ENCODE measurements around the gene MAGI2.
"Not testable (repeated sequence)": the region's sequence is repeated elsewhere in the genome, so short reads cannot be mapped to it uniquely, and the experiment has no call there.

MAGI2 gene

DNA sequence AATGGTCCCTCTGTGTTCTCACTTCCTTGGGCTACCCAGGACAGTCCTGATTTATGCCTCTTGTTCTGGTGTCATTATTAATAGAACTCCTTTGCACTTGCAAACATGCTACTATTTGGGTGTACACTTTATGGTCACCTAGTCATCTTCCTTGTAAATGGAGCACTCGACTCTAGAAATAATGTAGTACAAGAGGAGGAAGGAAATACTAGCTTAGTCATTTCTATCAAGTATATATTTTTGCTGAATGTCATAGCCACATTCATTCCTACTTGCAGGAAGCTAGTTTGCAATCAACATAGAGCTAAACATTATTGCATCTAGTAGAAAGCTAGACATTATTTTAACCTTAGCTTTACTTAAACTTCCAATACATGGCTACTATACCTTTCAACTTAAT, 335.3 kb downstream of the MAGI2 start:
- Histone ChIP-seq H3K4me3 (ENCODE audit: insufficient read depth, low read depth, low read length, poor library complexity, severe bottlenecking) (no peak overlapping the region), H3K4me1 (ENCODE audit: control insufficient read depth, insufficient read depth, low read length, poor library complexity, severe bottlenecking) (no peaks in the 10 kb centered on the region), H3K9me3 (ENCODE audit: control insufficient read depth, low read length) (no peaks in the 10 kb centered on the region), H3K36me3 (ENCODE audit: control insufficient read depth, insufficient read depth, low read length) (no peaks in the 10 kb centered on the region), H3K27me3 (replicated peaks; ENCODE audit: control insufficient read depth, insufficient read depth, low read length, poor library complexity, severe bottlenecking) (no peaks in the 10 kb centered on the region), H3K27ac (ENCODE audit: insufficient read depth, low read length, poor library complexity, severe bottlenecking) (no peak overlapping the region)
- no peak for DNase-seq

DNA sequence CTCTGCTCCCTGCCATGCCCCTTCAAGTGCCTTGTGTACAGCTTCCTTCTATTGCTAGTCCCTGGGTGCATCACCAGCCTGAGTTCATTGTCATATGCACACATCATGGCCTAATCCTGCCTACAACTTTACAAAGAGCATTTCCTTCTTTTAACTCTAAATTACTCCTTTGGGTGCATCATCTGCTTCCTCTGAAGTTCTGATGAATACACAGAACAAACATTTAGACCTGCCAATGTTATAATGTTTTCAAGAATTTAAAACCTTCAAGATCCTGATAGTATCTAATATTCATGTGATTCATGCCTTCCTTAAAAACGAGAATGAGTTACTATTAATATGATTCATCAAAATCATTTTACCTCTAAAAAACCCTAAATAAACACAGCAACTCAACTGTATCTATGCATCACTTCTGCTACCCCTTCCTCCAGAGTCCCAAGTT, 357.1 kb downstream of the MAGI2 start:
- H3K27ac ChIP-seq (ENCODE audit: insufficient read depth, low read length, poor library complexity, severe bottlenecking) = no peak overlapping the region
- H3K4me3 ChIP-seq (ENCODE audit: insufficient read depth, low read depth, low read length, poor library complexity, severe bottlenecking) = no peak overlapping the region
- no peaks in the 10 kb centered on the region for H3K4me1 ChIP-seq (ENCODE audit: control insufficient read depth, insufficient read depth, low read length, poor library complexity, severe bottlenecking)
- DNase-seq = no peak
- H3K27me3 ChIP-seq (replicated peaks; ENCODE audit: control insufficient read depth, insufficient read depth, low read length, poor library complexity, severe bottlenecking) = no peaks in the 10 kb centered on the region
- no peaks in the 10 kb centered on the region for H3K36me3 ChIP-seq (ENCODE audit: control insufficient read depth, insufficient read depth, low read length)
- H3K9me3 ChIP-seq (ENCODE audit: control insufficient read depth, low read length) = no peaks in the 10 kb centered on the region

DNA sequence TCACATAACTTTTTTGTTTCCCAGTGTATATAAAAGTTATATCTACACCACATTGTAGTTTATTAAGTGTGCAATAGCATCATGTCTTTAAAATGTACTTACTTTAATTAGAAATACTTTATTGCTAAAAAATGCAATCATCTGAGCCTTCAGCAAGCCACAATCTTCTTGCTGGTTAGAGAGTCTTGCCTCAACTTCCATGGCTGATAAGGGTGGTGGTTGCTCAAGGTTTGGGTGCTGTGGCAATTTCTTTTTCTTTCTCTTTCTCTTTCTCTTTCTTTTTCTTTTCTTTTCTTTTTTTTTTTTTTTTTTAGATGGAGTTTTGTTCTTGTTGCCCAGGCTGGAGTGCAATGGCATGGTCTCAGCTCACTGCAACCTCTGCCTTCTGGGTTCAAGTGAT, 360.0 kb downstream of the MAGI2 start:
- Histone ChIP-seq H3K4me3 (ENCODE audit: insufficient read depth, low read depth, low read length, poor library complexity, severe bottlenecking) (no peak overlapping the region), H3K4me1 (ENCODE audit: control insufficient read depth, insufficient read depth, low read length, poor library complexity, severe bottlenecking) (no peaks in the 10 kb centered on the region), H3K27ac (ENCODE audit: insufficient read depth, low read length, poor library complexity, severe bottlenecking) (no peak overlapping the region), H3K27me3 (replicated peaks; ENCODE audit: control insufficient read depth, insufficient read depth, low read length, poor library complexity, severe bottlenecking) (no peaks in the 10 kb centered on the region), H3K9me3 (ENCODE audit: control insufficient read depth, low read length) (no peaks in the 10 kb centered on the region), H3K36me3 (ENCODE audit: control insufficient read depth, insufficient read depth, low read length) (no peaks in the 10 kb centered on the region)
- no peak for DNase-seq

DNA sequence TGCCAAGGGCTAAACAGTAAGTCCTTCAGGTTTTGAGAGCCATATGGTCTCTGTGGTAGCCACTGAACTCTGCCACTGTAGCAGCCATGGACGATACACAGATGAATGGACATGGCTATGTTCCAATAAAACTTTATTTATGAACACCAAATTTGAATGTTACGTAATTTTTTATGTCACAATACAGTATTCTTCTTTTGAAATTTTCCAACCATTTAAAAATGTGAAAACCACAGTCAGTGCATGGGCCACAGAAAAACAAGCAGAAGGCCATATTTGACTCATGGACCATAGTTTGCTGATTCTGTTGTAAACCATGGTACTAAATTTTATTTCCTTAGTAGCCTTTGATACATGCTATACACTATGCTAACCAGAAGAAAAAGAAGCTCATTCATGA, 361.8 kb downstream of the MAGI2 start:
- no peaks in the 10 kb centered on the region for H3K4me1 ChIP-seq (ENCODE audit: control insufficient read depth, insufficient read depth, low read length, poor library complexity, severe bottlenecking)
- no peaks in the 10 kb centered on the region for H3K27me3 ChIP-seq (replicated peaks; ENCODE audit: control insufficient read depth, insufficient read depth, low read length, poor library complexity, severe bottlenecking)
- no peak overlapping the region for H3K4me3 ChIP-seq (ENCODE audit: insufficient read depth, low read depth, low read length, poor library complexity, severe bottlenecking)
- H3K9me3 ChIP-seq (ENCODE audit: control insufficient read depth, low read length) = no peaks in the 10 kb centered on the region
- DNase-seq = no peak
- H3K36me3 ChIP-seq (ENCODE audit: control insufficient read depth, insufficient read depth, low read length) = no peaks in the 10 kb centered on the region
- no peak overlapping the region for H3K27ac ChIP-seq (ENCODE audit: insufficient read depth, low read length, poor library complexity, severe bottlenecking)

DNA sequence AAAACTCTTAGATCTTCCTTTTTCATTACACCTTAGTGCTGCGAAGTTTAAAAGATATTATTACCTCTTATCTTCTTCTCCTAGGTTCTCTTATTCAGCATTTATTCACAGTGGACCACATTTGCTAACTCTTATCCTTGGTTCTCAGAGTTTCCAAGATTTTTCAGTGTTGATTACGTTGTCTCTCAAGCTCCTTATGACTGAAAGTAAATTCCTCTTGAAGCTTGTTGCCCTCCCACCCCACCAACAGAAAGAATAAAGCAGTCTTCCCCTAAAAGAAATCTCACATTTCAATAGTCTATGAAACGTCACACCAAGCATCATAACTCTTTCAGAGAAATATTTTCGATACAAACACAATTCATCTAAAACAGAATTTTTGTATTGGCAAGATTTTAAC, 362.5 kb downstream of the MAGI2 start:
- no peak for DNase-seq
- H3K27ac ChIP-seq (ENCODE audit: insufficient read depth, low read length, poor library complexity, severe bottlenecking) = no peak overlapping the region

DNA sequence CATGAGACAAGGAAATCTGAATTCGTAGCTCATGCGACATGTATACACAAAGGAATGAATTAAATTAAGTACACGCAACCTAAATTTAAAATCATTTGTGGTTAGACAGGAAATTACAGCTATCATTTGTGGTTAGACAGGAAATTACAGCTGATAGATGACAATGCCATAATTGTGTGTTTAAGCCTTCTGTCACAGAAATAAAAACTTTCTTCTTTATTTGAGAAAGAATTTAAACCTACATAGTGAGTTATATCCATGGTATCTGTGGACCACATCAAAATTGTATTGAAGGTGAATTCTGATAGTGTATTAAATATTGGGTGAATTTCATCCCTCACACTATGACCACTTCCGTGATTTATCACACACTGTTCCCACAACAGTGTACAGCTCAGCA, 362.9 kb downstream of the MAGI2 start:
- no peaks in the 10 kb centered on the region for H3K36me3 ChIP-seq (ENCODE audit: control insufficient read depth, insufficient read depth, low read length)
- H3K27me3 ChIP-seq (replicated peaks; ENCODE audit: control insufficient read depth, insufficient read depth, low read length, poor library complexity, severe bottlenecking) = no peaks in the 10 kb centered on the region
- H3K9me3 ChIP-seq (ENCODE audit: control insufficient read depth, low read length) = no peaks in the 10 kb centered on the region
- H3K4me1 ChIP-seq (ENCODE audit: control insufficient read depth, insufficient read depth, low read length, poor library complexity, severe bottlenecking) = no peaks in the 10 kb centered on the region
- no peak for DNase-seq
- H3K27ac ChIP-seq (ENCODE audit: insufficient read depth, low read length, poor library complexity, severe bottlenecking) = no peak overlapping the region
- no peak overlapping the region for H3K4me3 ChIP-seq (ENCODE audit: insufficient read depth, low read depth, low read length, poor library complexity, severe bottlenecking)

More for the DNA sequence above, 362.5 kb downstream of the MAGI2 start:
- H3K4me3 ChIP-seq (ENCODE audit: insufficient read depth, low read depth, low read length, poor library complexity, severe bottlenecking) = no peak overlapping the region
- H3K36me3 ChIP-seq (ENCODE audit: control insufficient read depth, insufficient read depth, low read length) = no peaks in the 10 kb centered on the region
- no peaks in the 10 kb centered on the region for H3K27me3 ChIP-seq (replicated peaks; ENCODE audit: control insufficient read depth, insufficient read depth, low read length, poor library complexity, severe bottlenecking)
- H3K4me1 ChIP-seq (ENCODE audit: control insufficient read depth, insufficient read depth, low read length, poor library complexity, severe bottlenecking) = no peaks in the 10 kb centered on the region
- no peaks in the 10 kb centered on the region for H3K9me3 ChIP-seq (ENCODE audit: control insufficient read depth, low read length)

DNA sequence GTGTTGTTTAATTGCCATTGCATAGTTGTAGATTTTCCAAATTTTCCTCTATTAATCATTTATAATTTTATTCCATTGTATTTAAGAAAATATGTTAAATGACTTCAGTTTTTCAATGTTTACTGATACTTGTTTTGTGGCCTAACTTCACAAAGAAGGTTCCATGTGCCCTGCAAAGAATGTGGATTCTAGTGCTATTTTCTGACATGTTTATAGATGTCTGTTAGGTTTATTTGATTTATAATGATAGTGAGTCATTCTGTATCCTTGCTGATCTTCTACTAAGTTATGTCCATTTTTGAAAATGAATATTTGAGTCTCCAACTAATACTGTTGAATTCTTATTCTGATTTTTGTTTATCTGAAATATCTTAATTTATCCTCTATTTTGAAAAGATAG, 369.0 kb downstream of the MAGI2 start:
- Histone ChIP-seq H3K9me3 (ENCODE audit: control insufficient read depth, low read length) (no peaks in the 10 kb centered on the region), H3K27ac (ENCODE audit: insufficient read depth, low read length, poor library complexity, severe bottlenecking) (no peak overlapping the region), H3K36me3 (ENCODE audit: control insufficient read depth, insufficient read depth, low read length) (no peaks in the 10 kb centered on the region), H3K4me1 (ENCODE audit: control insufficient read depth, insufficient read depth, low read length, poor library complexity, severe bottlenecking) (no peaks in the 10 kb centered on the region), H3K4me3 (ENCODE audit: insufficient read depth, low read depth, low read length, poor library complexity, severe bottlenecking) (no peak overlapping the region), H3K27me3 (replicated peaks; ENCODE audit: control insufficient read depth, insufficient read depth, low read length, poor library complexity, severe bottlenecking) (no peaks in the 10 kb centered on the region)
- no peak for DNase-seq

DNA sequence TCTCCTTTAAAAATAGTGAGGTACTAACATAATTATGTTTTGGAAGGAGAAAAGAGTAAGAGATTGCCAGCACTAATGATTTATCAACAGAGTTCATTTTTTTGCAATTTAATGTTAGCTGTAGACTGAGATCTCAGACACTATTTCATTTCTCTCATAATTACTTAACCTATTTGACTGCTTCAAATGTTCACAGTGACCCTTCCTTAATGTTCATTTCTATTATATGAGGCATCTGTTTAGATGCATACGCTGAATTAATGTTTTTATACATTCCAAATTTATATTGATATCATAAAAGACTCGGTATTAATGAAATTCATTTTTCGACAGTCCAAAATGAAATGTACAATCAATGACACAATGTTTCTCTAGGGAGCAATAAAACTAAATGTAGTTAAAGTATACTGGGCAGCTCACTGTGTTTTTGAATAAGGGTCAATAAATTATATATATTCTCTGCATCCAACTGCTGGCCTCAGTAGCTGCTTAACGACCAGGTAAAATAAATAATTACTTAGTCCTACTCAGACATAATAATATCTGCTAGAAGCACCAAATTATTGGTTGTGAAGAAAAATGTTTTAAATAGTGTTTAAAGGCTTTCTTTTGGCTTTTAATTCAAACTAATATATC, 373.4 kb downstream of the MAGI2 start:
- H3K4me1 ChIP-seq (ENCODE audit: control insufficient read depth, insufficient read depth, low read length, poor library complexity, severe bottlenecking) = no peaks in the 10 kb centered on the region
- H3K4me3 ChIP-seq (ENCODE audit: insufficient read depth, low read depth, low read length, poor library complexity, severe bottlenecking) = no peak overlapping the region
- H3K36me3 ChIP-seq (ENCODE audit: control insufficient read depth, insufficient read depth, low read length) = no peaks in the 10 kb centered on the region
- H3K9me3 ChIP-seq (ENCODE audit: control insufficient read depth, low read length) = no peaks in the 10 kb centered on the region
- H3K27ac ChIP-seq (ENCODE audit: insufficient read depth, low read length, poor library complexity, severe bottlenecking) = no peak overlapping the region
- DNase-seq = no peak
- H3K27me3 ChIP-seq (replicated peaks; ENCODE audit: control insufficient read depth, insufficient read depth, low read length, poor library complexity, severe bottlenecking) = no peaks in the 10 kb centered on the region

DNA sequence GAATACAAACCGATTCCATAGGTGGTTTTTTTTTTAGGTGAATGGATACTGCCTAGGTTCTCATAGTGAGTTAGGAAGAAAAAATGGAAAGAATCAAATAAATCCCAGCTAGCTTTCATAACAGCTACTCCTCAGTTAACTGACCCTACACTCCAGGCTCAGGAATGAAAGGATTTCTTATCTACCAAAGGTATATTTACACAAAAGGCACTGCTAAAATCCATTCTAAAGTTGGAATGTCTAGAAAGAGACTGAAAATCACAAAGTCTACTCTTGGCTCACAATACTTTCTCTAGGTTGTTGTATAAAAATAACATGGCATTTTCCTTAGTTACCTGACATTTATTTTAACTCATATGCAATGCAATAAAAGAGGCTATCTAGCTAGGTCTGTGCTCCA, 375.2 kb downstream of the MAGI2 start:
- Histone ChIP-seq H3K9me3 (ENCODE audit: control insufficient read depth, low read length) (no peaks in the 10 kb centered on the region), H3K4me3 (ENCODE audit: insufficient read depth, low read depth, low read length, poor library complexity, severe bottlenecking) (no peak overlapping the region), H3K36me3 (ENCODE audit: control insufficient read depth, insufficient read depth, low read length) (no peaks in the 10 kb centered on the region), H3K27ac (ENCODE audit: insufficient read depth, low read length, poor library complexity, severe bottlenecking) (no peak overlapping the region), H3K27me3 (replicated peaks; ENCODE audit: control insufficient read depth, insufficient read depth, low read length, poor library complexity, severe bottlenecking) (no peaks in the 10 kb centered on the region), H3K4me1 (ENCODE audit: control insufficient read depth, insufficient read depth, low read length, poor library complexity, severe bottlenecking) (no peaks in the 10 kb centered on the region)
- DNase-seq = no peak

DNA sequence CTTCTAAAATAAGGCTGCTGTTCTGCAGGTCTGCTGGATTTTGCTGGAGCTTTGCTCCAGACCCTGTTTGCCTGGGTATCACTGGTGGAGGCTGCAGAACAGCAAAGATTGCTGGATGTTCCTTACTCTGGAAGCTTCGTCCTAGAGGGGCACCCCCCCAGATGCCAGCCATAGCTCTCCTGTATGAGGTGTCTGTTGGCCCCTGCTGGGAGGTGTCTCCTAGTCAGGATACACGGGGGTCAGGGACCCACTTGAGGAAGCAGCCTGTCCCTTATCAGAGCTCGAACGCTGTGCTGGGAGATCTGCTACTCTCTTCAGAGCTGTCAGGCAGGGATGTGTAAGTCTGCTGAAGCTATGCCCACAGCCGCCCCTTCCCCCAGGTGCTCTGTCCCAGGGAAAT, 382.3 kb downstream of the MAGI2 start:
- H3K9me3 ChIP-seq (ENCODE audit: control insufficient read depth, low read length); DNase-seq; H3K27ac ChIP-seq (ENCODE audit: insufficient read depth, low read length, poor library complexity, severe bottlenecking); H3K4me1 ChIP-seq (ENCODE audit: control insufficient read depth, insufficient read depth, low read length, poor library complexity, severe bottlenecking); H3K4me3 ChIP-seq (ENCODE audit: insufficient read depth, low read depth, low read length, poor library complexity, severe bottlenecking); H3K27me3 ChIP-seq (replicated peaks; ENCODE audit: control insufficient read depth, insufficient read depth, low read length, poor library complexity, severe bottlenecking); H3K36me3 ChIP-seq (ENCODE audit: control insufficient read depth, insufficient read depth, low read length): not testable (repeated sequence)
